K562 (cell line): ENCODE data around the gene TMPRSS9. TPM values are rescaled to one million over a fixed set of nuclear protein-coding genes. Genes with fewer than 3 reads are reported as not detected.

ENCODE experiments used
- ATAC-seq: fragments of 200-7000 bp; cut with Tn5 transposase; 3 replicates; pipeline ENCODE4 v1.9.1; 2020; ENCODE audit warnings: moderate library complexity
- BruUV-seq: library from RNA; stranded (reverse); fragments of 400-500 nt; replicated peaks from 2 replicates; lab custom pipeline; 2021; lab: Mats Ljungman, UMichigan
- CTCF ChIA-PET: fragments of 300-600 bp; formaldehyde crosslinking; extraction: SDS; loops from one replicate; lab custom pipeline; 2021; ENCODE audit warnings: low intra/inter-chr PET ratio; lab: Yijun Ruan, JAX
- POLR2A ChIA-PET: fragments of 300-600, 350-650 bp; sonication (Branson Sonifier 250); formaldehyde crosslinking; extraction: SDS; loops from one replicate; lab custom pipeline; 2021; ENCODE audit warnings: antibody characterized with exemption, inconsistent platforms; lab: Yijun Ruan, JAX
- DNase-seq, 4 experiments: peaks; one replicate each; pipeline versions ENCODE4 v3.0.0 to v3.0.0-alpha.2; 2011 to 2018; ENCODE audit warnings: low spot score in 3 of 4, mixed read lengths in 3 of 4; ENCODE audit errors: extremely low read depth in 1 of 4
- FAIRE-seq: peaks from 2 replicates; lab custom pipeline; 2011; peaks lifted over from hg19 to GRCh38; lab: Jason Lieb, UNC
- H2AFZ ChIP-seq: 2 replicates; pipeline ENCODE4 v1.6.0; 2011; ENCODE audit warnings: low read depth, low read length, control low read depth, inconsistent platforms
- H3K27ac ChIP-seq: fragments of 200-600 bp; 3 replicates; pipeline ENCODE4 v1.8.0; 2011; ENCODE audit warnings: low read depth, mild to moderate bottlenecking, control low read depth, inconsistent platforms, low read length, moderate library complexity, mixed read lengths; ENCODE audit errors: extremely low read depth
- H3K27me3 ChIP-seq, 2 experiments: fragments of 300-600 bp in 1 of 2; 2 replicates in 1 of 2; 3 replicates in 1 of 2; pipeline versions ENCODE4 v1.6.0 to v1.8.0; 2011; ENCODE audit warnings: inconsistent platforms in 2 of 2, low read length in 2 of 2, mild to moderate bottlenecking in 1 of 2, mixed read lengths in 1 of 2, moderate library complexity in 1 of 2; ENCODE audit not compliant: control insufficient read depth in 2 of 2, insufficient read depth in 2 of 2
- H3K36me3 ChIP-seq: fragments of 300-600 bp; 3 replicates; pipeline ENCODE4 v1.8.0; 2011; ENCODE audit warnings: mild to moderate bottlenecking, low read length, inconsistent platforms; ENCODE audit not compliant: control insufficient read depth, insufficient read depth
- H3K4me1 ChIP-seq, 2 experiments: fragments of 200-600 bp in 1 of 2; replicated peaks in 1 of 2; 2 replicates in 1 of 2; 3 replicates in 1 of 2; pipeline versions ENCODE4 v1.5.1 to v1.8.0; 2011; ENCODE audit warnings: inconsistent platforms in 2 of 2, low read length in 2 of 2, mild to moderate bottlenecking in 1 of 2, mixed read lengths in 1 of 2, moderate library complexity in 1 of 2; ENCODE audit not compliant: control insufficient read depth in 2 of 2, insufficient read depth in 2 of 2
- H3K4me2 ChIP-seq: 2 replicates; pipeline ENCODE4 v1.6.1; 2011; ENCODE audit warnings: low read length, control low read depth, inconsistent platforms, mixed read lengths; ENCODE audit not compliant: insufficient read depth
- H3K4me3 ChIP-seq: fragments of 200-600 bp; sonication (generic), shearing (Covaris generic); 2 replicates; pipeline ENCODE4 v1.5.1; 2016; ENCODE audit warnings: control low read depth, inconsistent platforms
- H3K79me2 ChIP-seq: fragments of 200-600 bp; 3 replicates; pipeline ENCODE4 v1.8.0; 2011; ENCODE audit warnings: low read length, inconsistent platforms; ENCODE audit not compliant: control insufficient read depth, insufficient read depth
- H3K9ac ChIP-seq, 2 experiments: 2 replicates each; pipeline versions ENCODE4 v1.6.0 to v1.6.1; 2011; ENCODE audit warnings: low read depth in 2 of 2, low read length in 2 of 2, control low read depth in 1 of 2, inconsistent platforms in 1 of 2, mild to moderate bottlenecking in 1 of 2, mixed read lengths in 1 of 2; ENCODE audit not compliant: insufficient read depth in 1 of 2
- H3K9me1 ChIP-seq: one replicate; pipeline ENCODE4 v1.6.0; 2011; ENCODE audit warnings: inconsistent platforms, mild to moderate bottlenecking, low read length, moderate library complexity; ENCODE audit not compliant: control insufficient read depth, insufficient read depth
- H3K9me3 ChIP-seq: replicated peaks from 2 replicates; pipeline ENCODE4 v1.5.1; 2011; ENCODE audit warnings: low read depth, low read length, inconsistent platforms; ENCODE audit not compliant: control insufficient read depth, insufficient read depth
- H4K20me1 ChIP-seq: replicated peaks from 2 replicates; pipeline ENCODE4 v1.6.1; 2011; ENCODE audit warnings: low read length, inconsistent platforms, mixed read lengths; ENCODE audit not compliant: control insufficient read depth, insufficient read depth
- CTBP1 ChIP-seq: fragments of 450-650 bp; IDR thresholded peaks from 2 replicates; pipeline ENCODE4 v1.6.1; 2016; ENCODE audit warnings: borderline replicate concordance
- WGBS: fragments of 100-300 bp; shearing (Covaris generic); methylation state at CpG from one replicate; pipeline ENCODE4 v1.1.6; 2016; ENCODE audit warnings: low coverage, mixed read lengths; ENCODE audit not compliant: insufficient coverage; ENCODE audit errors: missing lambda C conversion rate; 5-methylcytosine and 5-hydroxymethylcytosine counted together
- in situ Hi-C: fragments of 300-500 bp; cut with MboI; formaldehyde crosslinking; loops from 4 replicates; pipeline ENCODE4 v1.15.0; 2018; ENCODE audit warnings: inconsistent platforms, mixed read lengths
- intact Hi-C: fragments of 100-400 bp; cut with micrococcal nuclease; formaldehyde crosslinking; loops from 2 replicates; pipeline ENCODE4 v1.14.2; 2022
- polyA plus RNA-seq, 8 experiments: library from polyadenylated mRNA; depleted of rRNA in 4 of 8; stranded (reverse) in 5 of 8; unstranded in 3 of 8; fragments of >200 nt; fragmentation: Nextera tagmentation in 2 of 8; fragmentation: Illumina TruSeq in 1 of 8; extraction: Ambion mirVana in 2 of 8; extraction: Trizol in 1 of 8; gene quantifications; 2 replicates each; pipeline versions ENCODE4 v1.2.1 to v1.2.3, GENCODE V29; 2011 to 2014; ENCODE audit warnings: inconsistent platforms in 1 of 8, missing spikeins in 1 of 8
- total RNA-seq, 7 experiments: library from RNA; depleted of rRNA in 6 of 7; stranded (reverse); fragments of >200 nt in 6 of 7; fragmentation: Illumina TruSeq in 2 of 7; extraction: Trizol in 2 of 7; gene quantifications; 2 replicates each; pipeline versions ENCODE4 v1.2.1 to v1.2.3, GENCODE V29; 2011 to 2021; ENCODE audit warnings: low replicate concordance in 1 of 7
- TF ChIP-seq, protein P1 (sequence below): sonication (generic); formaldehyde crosslinking; IDR thresholded peaks from 2 replicates; pipeline ENCODE4 v1.8.1; 2023; ENCODE audit warnings: mild to moderate bottlenecking, missing genetic modification reagents

The TMPRSS9 gene
- total and polyA plus RNA-seq, 9 of the 15 experiments (the other 6 are each of a cell fraction or from before 2014, with no cell fraction given), result 0.01 to 0.03 TPM; not detected in 7

DNA sequence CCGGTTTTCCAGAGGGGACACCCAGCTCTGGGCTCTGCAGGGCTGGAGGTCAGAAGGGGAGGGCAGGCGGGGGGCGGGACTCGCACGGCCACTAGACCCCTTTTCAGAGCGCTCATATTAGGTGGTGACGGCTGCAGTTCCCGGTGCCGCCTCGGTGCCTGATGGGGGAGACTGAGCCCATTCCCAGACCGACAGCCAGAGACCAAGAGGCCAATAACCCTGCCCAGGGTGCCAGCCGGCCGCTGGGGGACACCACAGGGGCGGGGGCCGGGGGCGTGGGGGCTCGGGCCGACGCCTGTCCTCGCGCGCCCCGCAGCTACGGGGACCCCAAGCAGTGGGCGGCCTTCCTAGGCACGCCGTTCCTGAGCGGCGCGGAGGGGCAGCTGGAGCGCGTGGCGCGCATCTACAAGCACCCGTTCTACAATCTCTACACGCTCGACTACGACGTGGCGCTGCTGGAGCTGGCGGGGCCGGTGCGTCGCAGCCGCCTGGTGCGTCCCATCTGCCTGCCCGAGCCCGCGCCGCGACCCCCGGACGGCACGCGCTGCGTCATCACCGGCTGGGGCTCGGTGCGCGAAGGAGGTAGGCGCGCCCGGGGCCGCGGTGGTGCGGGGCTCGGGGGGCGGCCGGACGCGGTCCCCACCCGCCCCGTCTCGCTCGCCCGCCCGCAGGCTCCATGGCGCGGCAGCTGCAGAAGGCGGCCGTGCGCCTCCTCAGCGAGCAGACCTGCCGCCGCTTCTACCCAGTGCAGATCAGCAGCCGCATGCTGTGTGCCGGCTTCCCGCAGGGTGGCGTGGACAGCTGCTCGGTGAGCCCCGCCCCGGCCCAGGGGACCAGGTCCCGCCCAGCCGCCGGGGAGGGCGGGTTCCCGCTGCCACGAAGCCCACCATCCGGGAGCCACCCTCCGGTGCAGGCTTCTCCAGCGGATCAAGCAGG is 64.9 kb downstream of the TMPRSS9 start:
- BruUV-seq, result no TSS peak
- ATAC-seq (no peak), FAIRE-seq (no peak), DNase-seq (peak in 1 of 4 experiments; percentile 29)
- H3K4me3 ChIP-seq, result no peak overlapping the region
- no peaks in the 10 kb centered on the region for H3K9me3 ChIP-seq
- H3K9ac ChIP-seq, result peak overlapping the region in 1 of 2 experiments; percentile 100; a peak in 2 of 4 replicates
- peaks cover 11 to 70% of the 10 kb centered on the region in 2 experiments; a peak in 4 of 5 replicates for H3K4me1 ChIP-seq
- POLR2A ChIA-PET, result interaction anchor here (0.5 to 1.5 kb wide), 4 partner anchors 9 to 197 kb away, joined by 3 to 6 read pairs (median 4); no protein-coding TSS in a partner anchor
- no peaks in the 10 kb centered on the region for H3K9me1 ChIP-seq
- H3K4me2 ChIP-seq, result no peak overlapping the region
- peaks cover 43% of the 10 kb centered on the region for H3K79me2 ChIP-seq
- CTCF ChIA-PET, result no interaction called here
- no peak overlapping the region for H3K27ac ChIP-seq
- TF ChIP-seq, protein P1, sequence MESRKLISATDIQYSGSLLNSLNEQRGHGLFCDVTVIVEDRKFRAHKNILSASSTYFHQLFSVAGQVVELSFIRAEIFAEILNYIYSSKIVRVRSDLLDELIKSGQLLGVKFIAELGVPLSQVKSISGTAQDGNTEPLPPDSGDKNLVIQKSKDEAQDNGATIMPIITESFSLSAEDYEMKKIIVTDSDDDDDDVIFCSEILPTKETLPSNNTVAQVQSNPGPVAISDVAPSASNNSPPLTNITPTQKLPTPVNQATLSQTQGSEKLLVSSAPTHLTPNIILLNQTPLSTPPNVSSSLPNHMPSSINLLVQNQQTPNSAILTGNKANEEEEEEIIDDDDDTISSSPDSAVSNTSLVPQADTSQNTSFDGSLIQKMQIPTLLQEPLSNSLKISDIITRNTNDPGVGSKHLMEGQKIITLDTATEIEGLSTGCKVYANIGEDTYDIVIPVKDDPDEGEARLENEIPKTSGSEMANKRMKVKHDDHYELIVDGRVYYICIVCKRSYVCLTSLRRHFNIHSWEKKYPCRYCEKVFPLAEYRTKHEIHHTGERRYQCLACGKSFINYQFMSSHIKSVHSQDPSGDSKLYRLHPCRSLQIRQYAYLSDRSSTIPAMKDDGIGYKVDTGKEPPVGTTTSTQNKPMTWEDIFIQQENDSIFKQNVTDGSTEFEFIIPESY, result peak; percentile 45; the same call in 1 of the 2 replicates
- no peak for TF ChIP-seq CTBP1
- H3K36me3 ChIP-seq, result peaks cover 62% of the 10 kb centered on the region; the same call in 2 of the 3 replicates
- 98% methylated on average over 19 of the region's 101 CpGs for WGBS
- in situ Hi-C loops, result no loop called here
- intact Hi-C loops, result no loop called here
- H3K27me3 ChIP-seq, result no peaks in the 10 kb centered on the region
- H4K20me1 ChIP-seq, result peaks cover 10% of the 10 kb centered on the region; the same call in 1 of the 2 replicates
- H2AFZ ChIP-seq, result no peak overlapping the region
